Right lobe of liver (tissue), 6 donors: ENCODE results near the gene STAT4. TPM values are rescaled to one million over a fixed set of nuclear protein-coding genes. Genes with fewer than 3 reads are reported as not detected.

Experiments
- ATAC-seq, 4 donors: fragments of 200-7000 bp; cut with Tn5 transposase; one replicate each; pipeline ENCODE4 v1.9.1; 2020; ENCODE audit warnings: mild to moderate bottlenecking in 4 of 4, moderate library complexity in 4 of 4
- DNase-seq, 3 donors: peaks; one replicate each; pipeline ENCODE4 v3.0.0-alpha.2; 2020
- H3K27ac ChIP-seq, 3 donors: fragments of 200-600 bp; one replicate each; pipeline ENCODE4 v1.8.0; 2022
- H3K27me3 ChIP-seq, 2 donors: fragments of 200-600 bp; one replicate each; pipeline ENCODE4 v1.8.0; 2022
- H3K36me3 ChIP-seq, 4 donors: fragments of 200-600 bp; sonication (generic) in 1 of 4; one replicate each; pipeline versions ENCODE4 v1.5.1 to v1.8.0; 2017 to 2022; ENCODE audit warnings: control low read depth in 1 of 4
- H3K4me1 ChIP-seq, 4 donors: fragments of 200-600 bp; sonication (generic) in 1 of 4; one replicate each; pipeline versions ENCODE4 v1.5.1 to v1.8.0; 2017 to 2022; ENCODE audit warnings: control low read depth in 1 of 4
- H3K4me3 ChIP-seq, 3 donors: fragments of 200-600 bp; one replicate each; pipeline ENCODE4 v1.8.0; 2022
- H3K9me3 ChIP-seq, 4 donors: fragments of 200-600 bp; sonication (generic) in 1 of 4; one replicate each; pipeline versions ENCODE4 v1.5.1 to v1.8.0; 2017 to 2022; ENCODE audit warnings: control low read depth in 1 of 4
- CTCF ChIP-seq, 4 donors: fragments of 200-600 bp in 3 of 4; fragments of 450-650 bp in 1 of 4; IDR thresholded peaks; one replicate each; pipeline versions ENCODE4 v1.5.1 to v1.8.0; 2016 to 2022; ENCODE audit warnings: antibody characterized with exemption in 4 of 4, mild to moderate bottlenecking in 2 of 4
- POLR2A ChIP-seq: fragments of 450-650 bp; IDR thresholded peaks from one replicate; pipeline ENCODE4 v1.6.1; 2017; ENCODE audit warnings: antibody characterized with exemption, mild to moderate bottlenecking
- WGBS: methylation state at CpG from one replicate; pipeline ENCODE4 v1.1.6; 2018; ENCODE audit warnings: low coverage, low lambda C conversion rate; ENCODE audit not compliant: insufficient coverage; ENCODE audit errors: missing lambda C conversion rate; 5-methylcytosine and 5-hydroxymethylcytosine counted together
- intact Hi-C, 2 donors: fragments of 100-400 bp; cut with DNase I; formaldehyde crosslinking; loops; one replicate each; pipeline versions ENCODE4 v1.11.2 to v1.14.1; 2022
- total RNA-seq, 6 experiments: library from RNA; depleted of rRNA in 2 of 6; stranded (reverse); fragments of >200 nt in 2 of 6; fragmentation: NEBNext Ultra II Directional in 3 of 6; extraction: Animal tissue kit (Norgen Biotek cat#: 25700) in 3 of 6; gene quantifications; one replicate each; pipeline versions ENCODE4 v1.1.0 to v1.2.4, GENCODE V29; 2016 to 2023
- donor health status: DM: no; HTN: yes; CAD: no.
- donor health status: DM: no; HTN: no; CAD: no.
- donor health status: DM: no; HTN: no; CAD: no.
- donor health status: DM: no; HTN: yes; CAD: no.
- donor health status: DM: no; HTN: yes; CAD: no.

Gene STAT4
- total RNA-seq, 6 experiments from 2014 or later: 0.90 to 6.1 (median 3.2) TPM

- ATAC-seq (no peak), DNase-seq (no peak)
- no peaks in the 10 kb centered on the region for H3K9me3 ChIP-seq
- TF ChIP-seq POLR2A (no peak), CTCF (IDR thresholded peaks at IDR 0.05) (no peak)
- no peak overlapping the region for H3K4me3 ChIP-seq
- no peaks in the 10 kb centered on the region for H3K27me3 ChIP-seq
- WGBS: 65% methylated on average over 10 of the region's 10 CpGs
- H3K4me1 ChIP-seq: no peaks in the 10 kb centered on the region
- H3K36me3 ChIP-seq: no peaks in the 10 kb centered on the region
- H3K27ac ChIP-seq: no peak overlapping the region
- intact Hi-C loops: no loop called here
These were observed 121.4 kb downstream of the STAT4 start for GRCh38 chr2:191029280-191029950.

GRCh38 chr2:191026377-191026776 is 124.4 kb downstream of the STAT4 start:
- no peak overlapping the region for H3K4me3 ChIP-seq
- no peak overlapping the region for H3K27ac ChIP-seq
- WGBS: 0% methylated on average over 1 of the region's 2 CpGs
- H3K36me3 ChIP-seq: no peaks in the 10 kb centered on the region
- DNase-seq (no peak), ATAC-seq (peak in 1 of 4 donors; percentile 17)
- H3K9me3 ChIP-seq: no peaks in the 10 kb centered on the region
- H3K27me3 ChIP-seq: no peaks in the 10 kb centered on the region
- TF ChIP-seq CTCF (IDR thresholded peaks at IDR 0.05): no peak
- TF ChIP-seq POLR2A: no peak
- H3K4me1 ChIP-seq: peaks cover 0 to 3% (median 0%) of the 10 kb centered on the region in 4 donors
- intact Hi-C loops: no loop called here

DNA sequence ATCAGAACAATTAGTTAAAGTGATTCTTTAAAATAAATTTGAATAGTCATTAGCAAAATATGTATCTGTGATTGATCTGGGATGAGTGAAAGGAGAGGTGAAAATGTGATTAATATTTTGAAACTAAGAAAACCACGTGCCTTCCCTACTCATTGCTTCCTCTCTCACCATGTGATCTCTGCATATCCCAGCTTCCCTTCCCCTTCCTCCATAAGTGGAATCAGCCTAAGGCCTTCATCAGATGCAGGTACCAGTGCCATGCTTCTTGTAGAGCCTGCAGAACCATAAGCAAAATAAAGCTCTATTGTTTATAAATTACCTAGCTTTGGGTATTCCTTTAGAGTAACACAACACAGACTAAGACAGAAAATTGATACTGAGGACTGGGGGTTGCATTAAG is 125.7 kb downstream of the STAT4 start:
- intact Hi-C loops: no loop called here
- WGBS: 35% methylated on average over 1 of the region's 1 CpG
- Histone ChIP-seq H3K27me3 (no peaks in the 10 kb centered on the region), H3K27ac (no peak overlapping the region), H3K36me3 (no peaks in the 10 kb centered on the region), H3K4me3 (no peak overlapping the region), H3K4me1 (peaks cover 0 to 5% (median 0%) of the 10 kb centered on the region in 4 donors), H3K9me3 (no peaks in the 10 kb centered on the region)
- TF ChIP-seq POLR2A (no peak), CTCF (IDR thresholded peaks at IDR 0.05) (no peak)
- DNase-seq: no peak
- no peak for ATAC-seq

DNA sequence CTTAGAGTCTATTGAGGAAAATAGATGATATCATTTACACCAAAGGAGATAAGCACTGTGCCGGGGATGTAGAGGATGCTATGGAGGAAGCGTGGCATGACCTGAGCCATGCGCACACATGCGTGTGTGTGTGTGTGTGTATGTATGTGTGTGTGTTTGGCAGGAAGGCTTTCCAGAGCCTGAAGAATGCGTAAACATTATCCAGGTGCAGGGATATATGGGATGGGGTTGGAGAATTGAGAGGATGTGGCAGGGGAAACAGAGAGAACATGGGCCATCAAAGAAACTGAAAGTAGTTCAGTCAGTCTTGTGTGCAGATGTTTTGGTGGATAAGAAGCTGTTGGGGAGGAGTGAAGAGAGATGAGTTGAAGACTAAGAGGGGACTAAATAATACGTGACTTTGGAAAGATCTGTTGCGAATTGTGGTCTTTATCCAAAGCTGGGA is 127.5 kb downstream of the STAT4 start:
- H3K4me1 ChIP-seq: peaks cover 0 to 5% (median 0%) of the 10 kb centered on the region in 4 donors
- no peaks in the 10 kb centered on the region for H3K27me3 ChIP-seq
- no peak overlapping the region for H3K4me3 ChIP-seq
- TF ChIP-seq POLR2A (no peak), CTCF (IDR thresholded peaks at IDR 0.05) (no peak)
- WGBS: 84% methylated on average over 7 of the region's 7 CpGs
- H3K9me3 ChIP-seq: no peaks in the 10 kb centered on the region
- H3K27ac ChIP-seq: no peak overlapping the region
- H3K36me3 ChIP-seq: no peaks in the 10 kb centered on the region
- intact Hi-C loops: no loop called here
- no peak for ATAC-seq
- DNase-seq: no peak
